GM23338 (cell line): ENCODE results near the gene NT5C3B. TPM values are rescaled to one million over a fixed set of nuclear protein-coding genes. Genes with fewer than 3 reads are reported as not detected.

ENCODE experiments used
- ATAC-seq: fragments of 200-7000 bp; cut with Tn5 transposase; 3 replicates; pipeline ENCODE4 v1.9.1; 2020
- DNase-seq: peaks from one replicate; pipeline ENCODE4 v3.0.0-alpha.2; 2015; ENCODE audit warnings: low spot score
- H2AFZ ChIP-seq: fragments of 200-600 bp; sonication (generic); 2 replicates; pipeline ENCODE4 v1.8.0; 2016; ENCODE audit warnings: antibody characterized with exemption, mild to moderate bottlenecking, moderate library complexity
- H3F3A ChIP-seq: fragments of 200-600 bp; sonication (generic); replicated peaks from 2 replicates; pipeline ENCODE4 v1.8.0; 2017; ENCODE audit warnings: antibody characterized with exemption, mixed run types, low read depth
- H3K27ac ChIP-seq: fragments of 200-600 bp; sonication (generic); 2 replicates; pipeline ENCODE4 v1.6.1; 2016; ENCODE audit warnings: low read depth
- H3K27me3 ChIP-seq: fragments of 200-600 bp; sonication (generic); 2 replicates; pipeline ENCODE4 v1.8.0; 2016; ENCODE audit warnings: mild to moderate bottlenecking, mixed run types, moderate library complexity; ENCODE audit not compliant: insufficient read depth
- H3K36me3 ChIP-seq: fragments of 200-600 bp; sonication (generic); 2 replicates; pipeline ENCODE4 v1.8.0; 2016; ENCODE audit warnings: mild to moderate bottlenecking; ENCODE audit not compliant: insufficient read depth
- H3K4me1 ChIP-seq: fragments of 200-600 bp; sonication (generic); 2 replicates; pipeline ENCODE4 v1.8.0; 2016; ENCODE audit warnings: mild to moderate bottlenecking, moderate library complexity; ENCODE audit not compliant: insufficient read depth
- H3K4me2 ChIP-seq: fragments of 200-600 bp; sonication (generic); 2 replicates; pipeline ENCODE4 v1.7.1; 2017; ENCODE audit warnings: mixed run types
- H3K4me3 ChIP-seq: fragments of 200-600 bp; sonication (generic); 2 replicates; pipeline ENCODE4 v1.6.1; 2016; ENCODE audit warnings: mixed run types
- H3K79me2 ChIP-seq: fragments of 200-600 bp; sonication (generic); replicated peaks from 2 replicates; pipeline ENCODE4 v1.8.0; 2017; ENCODE audit warnings: mild to moderate bottlenecking; ENCODE audit not compliant: insufficient read depth
- H3K9me2 ChIP-seq: fragments of 200-600 bp; sonication (generic); 2 replicates; pipeline ENCODE4 v1.8.0; 2017; ENCODE audit not compliant: insufficient read depth
- H4K20me1 ChIP-seq: fragments of 200-600 bp; sonication (generic); replicated peaks from 2 replicates; pipeline ENCODE4 v1.8.0; 2017; ENCODE audit warnings: mild to moderate bottlenecking; ENCODE audit not compliant: insufficient read depth
- H3K27ac Mint-ChIP-seq: 2 replicates; pipeline ENCODE4 v1.8.0; 2020; ENCODE audit warnings: inconsistent platforms, mild to moderate bottlenecking, moderate library complexity, mixed read lengths
- H3K27me3 Mint-ChIP-seq: 3 replicates; pipeline ENCODE4 v1.8.0; 2022; ENCODE audit warnings: low read depth, mild to moderate bottlenecking, moderate library complexity, mixed read lengths, inconsistent platforms; ENCODE audit not compliant: insufficient read depth, poor library complexity
- H3K36me3 Mint-ChIP-seq: 3 replicates; pipeline ENCODE4 v1.8.0; 2021; ENCODE audit warnings: low read depth, mild to moderate bottlenecking, inconsistent platforms, moderate library complexity, mixed read lengths
- H3K4me1 Mint-ChIP-seq: 3 replicates; pipeline ENCODE4 v1.8.0; 2020; ENCODE audit warnings: mild to moderate bottlenecking, inconsistent platforms, mixed read lengths
- H3K4me3 Mint-ChIP-seq: 3 replicates; pipeline ENCODE4 v1.8.0; 2021; ENCODE audit warnings: moderate library complexity, mild to moderate bottlenecking, inconsistent platforms, mixed read lengths
- H3K9me3 Mint-ChIP-seq: 3 replicates; pipeline ENCODE4 v1.8.0; 2020; ENCODE audit warnings: moderate library complexity, mild to moderate bottlenecking, inconsistent platforms, mixed read lengths
- CREB1 ChIP-seq: fragments of 250-450 bp; sonication (Bioruptor Pico); IDR thresholded peaks from 2 replicates; pipeline ENCODE4 v1.5.0; 2020; ENCODE audit warnings: low read depth, mild to moderate bottlenecking, moderate library complexity
- EZH2 ChIP-seq: fragments of 200-600 bp; sonication (generic); IDR thresholded peaks from one replicate; pipeline ENCODE4 v1.8.0; 2017; ENCODE audit warnings: antibody characterized with exemption, mild to moderate bottlenecking, low read depth; ENCODE audit not compliant: unreplicated experiment
- EZH2phosphoT487 ChIP-seq: fragments of 200-600 bp; sonication (generic); IDR thresholded peaks from one replicate; pipeline ENCODE4 v1.8.1; 2018; ENCODE audit warnings: antibody characterized with exemption; ENCODE audit not compliant: unreplicated experiment
- JUNB ChIP-seq: IDR thresholded peaks from one replicate; pipeline ENCODE4 v1.6.1; 2016; ENCODE audit warnings: antibody characterized with exemption; ENCODE audit not compliant: unreplicated experiment
- NANOG ChIP-seq: IDR thresholded peaks from 2 replicates; pipeline ENCODE4 v1.6.1; 2016; ENCODE audit warnings: antibody characterized with exemption, borderline replicate concordance
- STAT1 ChIP-seq: IDR thresholded peaks from one replicate; pipeline ENCODE4 v1.6.1; 2016; ENCODE audit warnings: antibody characterized with exemption; ENCODE audit not compliant: unreplicated experiment
- ZNF114 ChIP-seq: fragments of 250-450 bp; sonication (Bioruptor Pico); IDR thresholded peaks from 2 replicates; pipeline ENCODE4 v1.5.0; 2020; ENCODE audit warnings: mild to moderate bottlenecking, moderate library complexity
- ZNF331 ChIP-seq: fragments of 250-450 bp; sonication (Bioruptor Pico); IDR thresholded peaks from 2 replicates; pipeline ENCODE4 v1.5.0; 2020; ENCODE audit warnings: low read depth, mild to moderate bottlenecking, moderate library complexity
- polyA plus RNA-seq: library from polyadenylated mRNA; unstranded; fragments of >200 nt; fragmentation: Nextera tagmentation; extraction: Ambion mirVana; gene quantifications from 2 replicates; pipeline ENCODE4 v1.2.1, GENCODE V29; 2016
- total RNA-seq: library from RNA; depleted of rRNA; stranded (reverse); fragments of >200 nt; shearing (Covaris generic); gene quantifications from 2 replicates; pipeline ENCODE4 v1.2.3, GENCODE V29; 2014
- TF ChIP-seq, protein P1 (sequence below), 2 experiments: fragments of 200-600 bp in 1 of 2; sonication (generic) in 1 of 2; conservative IDR thresholded peaks; 2 replicates each; pipeline versions ENCODE4 v1.5.1 to v1.6.1; 2016 to 2017; ENCODE audit warnings: antibody characterized with exemption in 2 of 2, low read depth in 2 of 2, mild to moderate bottlenecking in 2 of 2, moderate library complexity in 1 of 2
- TF ChIP-seq, protein P2 (sequence below): IDR thresholded peaks from one replicate; pipeline ENCODE4 v1.6.1; 2018; ENCODE audit warnings: antibody characterized with exemption; ENCODE audit not compliant: unreplicated experiment
- TF ChIP-seq, protein P3 (sequence below): IDR thresholded peaks from 2 replicates; pipeline ENCODE4 v1.6.1; 2016; ENCODE audit warnings: antibody characterized with exemption

NT5C3B gene
- total and polyA plus RNA-seq, 2 experiments from 2014 or later: 58.2 to 78.3 TPM

DNA sequence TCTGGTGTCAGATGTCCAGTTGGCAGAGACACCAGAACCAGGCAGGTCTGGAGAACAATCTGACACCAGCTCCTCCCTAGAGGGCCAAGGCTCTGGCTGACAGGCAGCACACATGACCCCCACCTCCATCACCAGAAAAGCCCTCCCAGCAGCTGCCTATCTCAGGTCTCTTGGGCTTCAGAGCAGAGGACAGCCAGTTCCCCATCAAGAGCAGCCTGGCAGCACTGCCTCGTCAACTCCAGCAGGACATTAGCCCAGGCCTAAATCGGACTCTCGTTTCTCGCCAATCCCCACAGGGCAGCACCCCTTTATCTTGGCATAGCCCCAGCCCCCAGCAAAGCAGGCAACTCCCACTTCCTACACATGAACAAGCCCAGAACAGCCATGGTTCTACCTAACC, 53.9 kb downstream of the NT5C3B start:
- no peaks in the 10 kb centered on the region for H3K9me3 Mint-ChIP-seq
- Histone ChIP-seq H3K9me2 (no peaks in the 10 kb centered on the region), H3K4me3 (no peak overlapping the region), H3K79me2 (peaks cover 67% of the 10 kb centered on the region), H3F3A (peaks cover 21% of the 10 kb centered on the region), H3K27me3 (no peaks in the 10 kb centered on the region), H2AFZ (no peak overlapping the region), H3K4me1 (peaks cover 29% of the 10 kb centered on the region), H4K20me1 (peaks cover 4% of the 10 kb centered on the region; the same call in 1 of the 2 replicates), H3K36me3 (no peaks in the 10 kb centered on the region), H3K4me2 (0 out of 2 replicates have a peak overlapping the region, but pooled peaks have one; percentile 26), H3K27ac (peak overlapping the region; percentile 26; the same call in 1 of the 2 replicates)
- no peak for DNase-seq
- H3K36me3 Mint-ChIP-seq: peaks cover 5% of the 10 kb centered on the region; the same call in 2 of the 3 replicates
- peak overlapping the region; percentile 81 for H3K27ac Mint-ChIP-seq
- no peak for ATAC-seq
- peaks cover 32% of the 10 kb centered on the region for H3K4me1 Mint-ChIP-seq
- peaks cover 23% of the 10 kb centered on the region for H3K27me3 Mint-ChIP-seq
- H3K4me3 Mint-ChIP-seq: peak overlapping the region; percentile 23; the same call in 1 of the 3 replicates
- no peak for TF ChIP-seq EZH2phosphoT487
- no peak for TF ChIP-seq EZH2
- TF ChIP-seq, protein P1, sequence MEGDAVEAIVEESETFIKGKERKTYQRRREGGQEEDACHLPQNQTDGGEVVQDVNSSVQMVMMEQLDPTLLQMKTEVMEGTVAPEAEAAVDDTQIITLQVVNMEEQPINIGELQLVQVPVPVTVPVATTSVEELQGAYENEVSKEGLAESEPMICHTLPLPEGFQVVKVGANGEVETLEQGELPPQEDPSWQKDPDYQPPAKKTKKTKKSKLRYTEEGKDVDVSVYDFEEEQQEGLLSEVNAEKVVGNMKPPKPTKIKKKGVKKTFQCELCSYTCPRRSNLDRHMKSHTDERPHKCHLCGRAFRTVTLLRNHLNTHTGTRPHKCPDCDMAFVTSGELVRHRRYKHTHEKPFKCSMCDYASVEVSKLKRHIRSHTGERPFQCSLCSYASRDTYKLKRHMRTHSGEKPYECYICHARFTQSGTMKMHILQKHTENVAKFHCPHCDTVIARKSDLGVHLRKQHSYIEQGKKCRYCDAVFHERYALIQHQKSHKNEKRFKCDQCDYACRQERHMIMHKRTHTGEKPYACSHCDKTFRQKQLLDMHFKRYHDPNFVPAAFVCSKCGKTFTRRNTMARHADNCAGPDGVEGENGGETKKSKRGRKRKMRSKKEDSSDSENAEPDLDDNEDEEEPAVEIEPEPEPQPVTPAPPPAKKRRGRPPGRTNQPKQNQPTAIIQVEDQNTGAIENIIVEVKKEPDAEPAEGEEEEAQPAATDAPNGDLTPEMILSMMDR (conservative IDR thresholded peaks at IDR 0.05; ENCODE audit: low read depth in 2 of 2): no peak
- TF ChIP-seq, protein P2, sequence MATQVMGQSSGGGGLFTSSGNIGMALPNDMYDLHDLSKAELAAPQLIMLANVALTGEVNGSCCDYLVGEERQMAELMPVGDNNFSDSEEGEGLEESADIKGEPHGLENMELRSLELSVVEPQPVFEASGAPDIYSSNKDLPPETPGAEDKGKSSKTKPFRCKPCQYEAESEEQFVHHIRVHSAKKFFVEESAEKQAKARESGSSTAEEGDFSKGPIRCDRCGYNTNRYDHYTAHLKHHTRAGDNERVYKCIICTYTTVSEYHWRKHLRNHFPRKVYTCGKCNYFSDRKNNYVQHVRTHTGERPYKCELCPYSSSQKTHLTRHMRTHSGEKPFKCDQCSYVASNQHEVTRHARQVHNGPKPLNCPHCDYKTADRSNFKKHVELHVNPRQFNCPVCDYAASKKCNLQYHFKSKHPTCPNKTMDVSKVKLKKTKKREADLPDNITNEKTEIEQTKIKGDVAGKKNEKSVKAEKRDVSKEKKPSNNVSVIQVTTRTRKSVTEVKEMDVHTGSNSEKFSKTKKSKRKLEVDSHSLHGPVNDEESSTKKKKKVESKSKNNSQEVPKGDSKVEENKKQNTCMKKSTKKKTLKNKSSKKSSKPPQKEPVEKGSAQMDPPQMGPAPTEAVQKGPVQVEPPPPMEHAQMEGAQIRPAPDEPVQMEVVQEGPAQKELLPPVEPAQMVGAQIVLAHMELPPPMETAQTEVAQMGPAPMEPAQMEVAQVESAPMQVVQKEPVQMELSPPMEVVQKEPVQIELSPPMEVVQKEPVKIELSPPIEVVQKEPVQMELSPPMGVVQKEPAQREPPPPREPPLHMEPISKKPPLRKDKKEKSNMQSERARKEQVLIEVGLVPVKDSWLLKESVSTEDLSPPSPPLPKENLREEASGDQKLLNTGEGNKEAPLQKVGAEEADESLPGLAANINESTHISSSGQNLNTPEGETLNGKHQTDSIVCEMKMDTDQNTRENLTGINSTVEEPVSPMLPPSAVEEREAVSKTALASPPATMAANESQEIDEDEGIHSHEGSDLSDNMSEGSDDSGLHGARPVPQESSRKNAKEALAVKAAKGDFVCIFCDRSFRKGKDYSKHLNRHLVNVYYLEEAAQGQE: no peak
- no peak for TF ChIP-seq JUNB
- no peak for TF ChIP-seq NANOG
- no peak for TF ChIP-seq STAT1
- TF ChIP-seq, protein P3, sequence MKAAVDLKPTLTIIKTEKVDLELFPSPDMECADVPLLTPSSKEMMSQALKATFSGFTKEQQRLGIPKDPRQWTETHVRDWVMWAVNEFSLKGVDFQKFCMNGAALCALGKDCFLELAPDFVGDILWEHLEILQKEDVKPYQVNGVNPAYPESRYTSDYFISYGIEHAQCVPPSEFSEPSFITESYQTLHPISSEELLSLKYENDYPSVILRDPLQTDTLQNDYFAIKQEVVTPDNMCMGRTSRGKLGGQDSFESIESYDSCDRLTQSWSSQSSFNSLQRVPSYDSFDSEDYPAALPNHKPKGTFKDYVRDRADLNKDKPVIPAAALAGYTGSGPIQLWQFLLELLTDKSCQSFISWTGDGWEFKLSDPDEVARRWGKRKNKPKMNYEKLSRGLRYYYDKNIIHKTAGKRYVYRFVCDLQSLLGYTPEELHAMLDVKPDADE: no peak
- TF ChIP-seq ZNF114 (CRISPR knock-in tag): no peak
- no peak for TF ChIP-seq ZNF331 (CRISPR knock-in tag)
- TF ChIP-seq CREB1: no peak
